Panc1 (cell line): ENCODE measurements around the gene DPYD. TPM values are rescaled to one million over a fixed set of nuclear protein-coding genes. Genes with fewer than 3 reads are reported as not detected.

Source experiments
- ATAC-seq: fragments of 200-7000 bp; cut with Tn5 transposase; 2 replicates; pipeline ENCODE4 v1.9.1; 2020; ENCODE audit warnings: mild to moderate bottlenecking, moderate library complexity
- BruUV-seq: library from RNA; stranded (reverse); fragments of 400-500 nt; replicated peaks from 2 replicates; lab custom pipeline; 2021; lab: Mats Ljungman, UMichigan
- CTCF ChIA-PET: fragments of 300-600 bp; sonication (Branson Sonifier 250); formaldehyde crosslinking; loops from one replicate; lab custom pipeline; 2022; ENCODE audit warnings: antibody characterized with exemption; lab: Charles Lee
- POLR2A ChIA-PET: fragments of 300-600 bp; sonication (Branson Sonifier 250); formaldehyde crosslinking; loops from one replicate; lab custom pipeline; 2022; ENCODE audit warnings: antibody characterized with exemption; lab: Charles Lee
- DNase-seq: peaks from one replicate; pipeline ENCODE4 v3.0.0-alpha.2; 2010; ENCODE audit warnings: low read depth, low spot score
- H3K27ac ChIP-seq: 2 replicates; pipeline ENCODE4 v1.5.1; 2011; ENCODE audit warnings: mild to moderate bottlenecking, low read length, inconsistent platforms
- H3K27me3 ChIP-seq: fragments of 200-500 bp; sonication (Bioruptor generic); 2 replicates; pipeline ENCODE4 v1.6.0; 2014; ENCODE audit warnings: low read length, inconsistent platforms; ENCODE audit not compliant: control insufficient read depth, insufficient read depth
- H3K36me3 ChIP-seq: fragments of 200-500 bp; sonication (Bioruptor generic); 2 replicates; pipeline ENCODE4 v1.5.1; 2014; ENCODE audit warnings: inconsistent platforms, mild to moderate bottlenecking, low read length, moderate library complexity; ENCODE audit not compliant: control insufficient read depth, insufficient read depth
- H3K4me1 ChIP-seq: 2 replicates; pipeline ENCODE4 v1.5.1; 2011; ENCODE audit warnings: inconsistent platforms, mild to moderate bottlenecking, low read length, moderate library complexity; ENCODE audit not compliant: control insufficient read depth, insufficient read depth
- H3K4me3 ChIP-seq, 2 experiments: 2 replicates each; pipeline ENCODE4 v1.5.1; 2011 to 2012; ENCODE audit warnings: low read depth in 2 of 2, low read length in 2 of 2, mild to moderate bottlenecking in 2 of 2, inconsistent platforms in 1 of 2, moderate library complexity in 1 of 2
- H3K9me3 ChIP-seq: fragments of 200-500 bp; sonication (Bioruptor generic); 2 replicates; pipeline ENCODE4 v1.5.1; 2014; ENCODE audit warnings: low read depth, mild to moderate bottlenecking, inconsistent platforms, low read length, moderate library complexity; ENCODE audit not compliant: control insufficient read depth, insufficient read depth
- POLR2AphosphoS5 ChIP-seq: IDR thresholded peaks from 2 replicates; pipeline ENCODE4 v1.6.1; 2012; ENCODE audit warnings: mild to moderate bottlenecking, low read depth, low read length, moderate library complexity
- SIN3A ChIP-seq: IDR thresholded peaks from 2 replicates; pipeline ENCODE4 v1.6.1; 2012; ENCODE audit warnings: low read depth, mild to moderate bottlenecking, low read length, moderate library complexity, borderline replicate concordance; ENCODE audit not compliant: insufficient read depth
- TCF7L2 ChIP-seq: IDR thresholded peaks from 2 replicates; pipeline ENCODE4 v1.6.1; 2011; ENCODE audit warnings: mild to moderate bottlenecking, low read depth, low read length, inconsistent platforms
- in situ Hi-C: cut with HindIII; loops from 2 replicates; pipeline ENCODE4 v1.10.0; 2016; ENCODE audit warnings: low sequenced_read_pairs, low pct_unique_long_range_greater_than_20kb
- intact Hi-C: fragments of 100-400 bp; cut with micrococcal nuclease; formaldehyde crosslinking; loops from one replicate; pipeline ENCODE4 v1.10.0; 2022; ENCODE audit not compliant: unreplicated experiment
- total RNA-seq: library from RNA; stranded (reverse); gene quantifications from one replicate; pipeline ENCODE4 v1.2.1, GENCODE V29; 2021; ENCODE audit not compliant: unreplicated experiment
- TF ChIP-seq, protein P1 (sequence below), 2 experiments: IDR thresholded peaks; 2 replicates each; pipeline ENCODE4 v1.6.1; 2011 to 2012; ENCODE audit warnings: low read depth in 2 of 2, control low read depth in 1 of 2, low read length in 1 of 2, mild to moderate bottlenecking in 1 of 2, moderate library complexity in 1 of 2; ENCODE audit not compliant: insufficient read depth in 1 of 2
- TF ChIP-seq, protein P2 (sequence below): fragments of 450-650 bp; IDR thresholded peaks from 2 replicates; pipeline ENCODE4 v1.5.1; 2017; ENCODE audit warnings: mild to moderate bottlenecking

DPYD gene
- total RNA-seq, 1 experiment from 2014 or later, result 2.0 TPM

DNA sequence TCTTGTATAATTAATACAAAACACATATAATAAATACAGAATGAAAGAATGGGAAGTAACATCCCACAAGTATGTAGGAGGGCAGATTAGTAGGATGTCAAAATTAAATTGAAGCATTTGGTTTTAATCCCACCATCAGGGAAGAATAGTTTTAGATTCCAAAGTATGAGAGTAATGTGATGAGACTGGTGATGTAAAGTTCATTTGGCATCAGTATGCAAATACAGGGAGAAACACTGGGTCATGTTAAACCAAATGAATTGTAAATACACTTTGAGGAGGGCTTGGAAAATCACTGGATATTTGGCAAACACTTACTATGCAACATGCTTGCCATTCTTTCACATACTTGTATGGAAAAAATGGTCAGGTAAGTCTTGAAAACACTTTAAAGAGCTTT lies 358.8 kb downstream of the DPYD start:
- DNase-seq (no peak), ATAC-seq (no peak)
- Histone ChIP-seq H3K4me3 (no peak overlapping the region), H3K36me3 (no peaks in the 10 kb centered on the region), H3K9me3 (no peaks in the 10 kb centered on the region), H3K4me1 (no peaks in the 10 kb centered on the region), H3K27ac (no peak overlapping the region), H3K27me3 (no peaks in the 10 kb centered on the region)
- POLR2A ChIA-PET, result no interaction called here
- CTCF ChIA-PET, result no interaction called here
- in situ Hi-C loops, result no loop called here
- intact Hi-C loops, result no loop called here
- BruUV-seq, result no TSS peak
- TF ChIP-seq, protein P1, sequence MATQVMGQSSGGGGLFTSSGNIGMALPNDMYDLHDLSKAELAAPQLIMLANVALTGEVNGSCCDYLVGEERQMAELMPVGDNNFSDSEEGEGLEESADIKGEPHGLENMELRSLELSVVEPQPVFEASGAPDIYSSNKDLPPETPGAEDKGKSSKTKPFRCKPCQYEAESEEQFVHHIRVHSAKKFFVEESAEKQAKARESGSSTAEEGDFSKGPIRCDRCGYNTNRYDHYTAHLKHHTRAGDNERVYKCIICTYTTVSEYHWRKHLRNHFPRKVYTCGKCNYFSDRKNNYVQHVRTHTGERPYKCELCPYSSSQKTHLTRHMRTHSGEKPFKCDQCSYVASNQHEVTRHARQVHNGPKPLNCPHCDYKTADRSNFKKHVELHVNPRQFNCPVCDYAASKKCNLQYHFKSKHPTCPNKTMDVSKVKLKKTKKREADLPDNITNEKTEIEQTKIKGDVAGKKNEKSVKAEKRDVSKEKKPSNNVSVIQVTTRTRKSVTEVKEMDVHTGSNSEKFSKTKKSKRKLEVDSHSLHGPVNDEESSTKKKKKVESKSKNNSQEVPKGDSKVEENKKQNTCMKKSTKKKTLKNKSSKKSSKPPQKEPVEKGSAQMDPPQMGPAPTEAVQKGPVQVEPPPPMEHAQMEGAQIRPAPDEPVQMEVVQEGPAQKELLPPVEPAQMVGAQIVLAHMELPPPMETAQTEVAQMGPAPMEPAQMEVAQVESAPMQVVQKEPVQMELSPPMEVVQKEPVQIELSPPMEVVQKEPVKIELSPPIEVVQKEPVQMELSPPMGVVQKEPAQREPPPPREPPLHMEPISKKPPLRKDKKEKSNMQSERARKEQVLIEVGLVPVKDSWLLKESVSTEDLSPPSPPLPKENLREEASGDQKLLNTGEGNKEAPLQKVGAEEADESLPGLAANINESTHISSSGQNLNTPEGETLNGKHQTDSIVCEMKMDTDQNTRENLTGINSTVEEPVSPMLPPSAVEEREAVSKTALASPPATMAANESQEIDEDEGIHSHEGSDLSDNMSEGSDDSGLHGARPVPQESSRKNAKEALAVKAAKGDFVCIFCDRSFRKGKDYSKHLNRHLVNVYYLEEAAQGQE (IDR thresholded peaks at IDR 0.05; ENCODE audit: insufficient read depth in 1 of 2, low read depth in 2 of 2, low read length in 1 of 2), result no peak
- TF ChIP-seq TCF7L2 (no peak), POLR2AphosphoS5 (no peak), SIN3A (no peak)
- TF ChIP-seq, protein P2, sequence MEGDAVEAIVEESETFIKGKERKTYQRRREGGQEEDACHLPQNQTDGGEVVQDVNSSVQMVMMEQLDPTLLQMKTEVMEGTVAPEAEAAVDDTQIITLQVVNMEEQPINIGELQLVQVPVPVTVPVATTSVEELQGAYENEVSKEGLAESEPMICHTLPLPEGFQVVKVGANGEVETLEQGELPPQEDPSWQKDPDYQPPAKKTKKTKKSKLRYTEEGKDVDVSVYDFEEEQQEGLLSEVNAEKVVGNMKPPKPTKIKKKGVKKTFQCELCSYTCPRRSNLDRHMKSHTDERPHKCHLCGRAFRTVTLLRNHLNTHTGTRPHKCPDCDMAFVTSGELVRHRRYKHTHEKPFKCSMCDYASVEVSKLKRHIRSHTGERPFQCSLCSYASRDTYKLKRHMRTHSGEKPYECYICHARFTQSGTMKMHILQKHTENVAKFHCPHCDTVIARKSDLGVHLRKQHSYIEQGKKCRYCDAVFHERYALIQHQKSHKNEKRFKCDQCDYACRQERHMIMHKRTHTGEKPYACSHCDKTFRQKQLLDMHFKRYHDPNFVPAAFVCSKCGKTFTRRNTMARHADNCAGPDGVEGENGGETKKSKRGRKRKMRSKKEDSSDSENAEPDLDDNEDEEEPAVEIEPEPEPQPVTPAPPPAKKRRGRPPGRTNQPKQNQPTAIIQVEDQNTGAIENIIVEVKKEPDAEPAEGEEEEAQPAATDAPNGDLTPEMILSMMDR, result no peak

DNA sequence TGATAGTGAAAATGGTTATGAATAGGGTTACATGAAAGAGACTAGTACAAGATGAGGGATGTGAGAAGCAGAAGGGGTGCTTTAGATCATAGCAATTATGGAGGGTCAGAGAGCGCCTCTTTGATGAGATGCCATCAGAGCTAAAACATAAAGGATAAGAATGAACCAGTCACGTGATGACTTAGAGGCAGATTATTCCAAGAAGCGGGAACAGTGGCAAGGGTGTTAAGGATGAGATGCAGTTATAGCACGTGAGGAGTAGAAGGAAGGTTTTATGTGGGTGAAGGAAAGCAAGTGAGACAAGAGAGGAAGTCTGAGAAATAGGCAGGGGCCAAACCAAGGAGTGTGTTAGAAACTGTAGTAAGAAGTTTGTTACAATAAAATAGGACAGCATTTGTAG lies 360.1 kb downstream of the DPYD start:
- no peak for ATAC-seq
- no TSS peak for BruUV-seq
- CTCF ChIA-PET, result no interaction called here

More for the DNA sequence above, 360.1 kb downstream of the DPYD start:
- in situ Hi-C loops (no loop called here), intact Hi-C loops (no loop called here)
- Histone ChIP-seq H3K9me3 (no peaks in the 10 kb centered on the region), H3K4me3 (no peak overlapping the region), H3K27ac (no peak overlapping the region), H3K27me3 (no peaks in the 10 kb centered on the region), H3K4me1 (no peaks in the 10 kb centered on the region), H3K36me3 (no peaks in the 10 kb centered on the region)
- POLR2A ChIA-PET, result interaction anchor here (0.6 kb wide), 1 partner anchor 350 kb away, joined by 3 read pairs; no protein-coding TSS in a partner anchor
- no peak for TF ChIP-seq SIN3A
- no peak for TF ChIP-seq TCF7L2
- TF ChIP-seq, protein P1 (IDR thresholded peaks at IDR 0.05; ENCODE audit: insufficient read depth in 1 of 2, low read depth in 2 of 2, low read length in 1 of 2), result no peak
- TF ChIP-seq, protein P2, result no peak
- no peak for TF ChIP-seq POLR2AphosphoS5
- DNase-seq, result no peak
